Esophagus squamous epithelium (tissue), 4 donors: ENCODE results near the gene FAM174B.

Experiments used
- CTCF ChIP-seq, 6 experiments: fragments of 450-650 bp in 4 of 6; fragments of 200-600 bp in 2 of 6; sonication (generic) in 2 of 6; IDR thresholded peaks; one replicate each; pipeline ENCODE4 v1.5.1; 2016 to 2019; ENCODE audit warnings: antibody characterized with exemption in 6 of 6, mild to moderate bottlenecking in 4 of 6, moderate library complexity in 4 of 6
- POLR2A ChIP-seq, 4 donors: fragments of 450-650 bp; IDR thresholded peaks; one replicate each; pipeline ENCODE4 v1.6.1; 2017; ENCODE audit warnings: antibody characterized with exemption in 4 of 4, mild to moderate bottlenecking in 4 of 4, moderate library complexity in 3 of 4

GRCh38 chr15:92617549-92618520, 37.7 kb downstream of the FAM174B start:
- TF ChIP-seq CTCF (IDR thresholded peaks at IDR 0.05) (no peak), POLR2A (IDR thresholded peaks at IDR 0.05) (no peak)
